Measurements from ENCODE around the gene SUSD6. TPM values are rescaled to one million over a fixed set of nuclear protein-coding genes. Genes with fewer than 3 reads are reported as not detected.
A peak's percentile ranks its signal among the peaks of the same experiment; 100 is the strongest.

The SUSD6 gene
- total and polyA plus RNA-seq, 2 donors (not counting 1 experiment from before 2014, with no cell fraction given) = 62.3 to 97.8 TPM

DNA sequence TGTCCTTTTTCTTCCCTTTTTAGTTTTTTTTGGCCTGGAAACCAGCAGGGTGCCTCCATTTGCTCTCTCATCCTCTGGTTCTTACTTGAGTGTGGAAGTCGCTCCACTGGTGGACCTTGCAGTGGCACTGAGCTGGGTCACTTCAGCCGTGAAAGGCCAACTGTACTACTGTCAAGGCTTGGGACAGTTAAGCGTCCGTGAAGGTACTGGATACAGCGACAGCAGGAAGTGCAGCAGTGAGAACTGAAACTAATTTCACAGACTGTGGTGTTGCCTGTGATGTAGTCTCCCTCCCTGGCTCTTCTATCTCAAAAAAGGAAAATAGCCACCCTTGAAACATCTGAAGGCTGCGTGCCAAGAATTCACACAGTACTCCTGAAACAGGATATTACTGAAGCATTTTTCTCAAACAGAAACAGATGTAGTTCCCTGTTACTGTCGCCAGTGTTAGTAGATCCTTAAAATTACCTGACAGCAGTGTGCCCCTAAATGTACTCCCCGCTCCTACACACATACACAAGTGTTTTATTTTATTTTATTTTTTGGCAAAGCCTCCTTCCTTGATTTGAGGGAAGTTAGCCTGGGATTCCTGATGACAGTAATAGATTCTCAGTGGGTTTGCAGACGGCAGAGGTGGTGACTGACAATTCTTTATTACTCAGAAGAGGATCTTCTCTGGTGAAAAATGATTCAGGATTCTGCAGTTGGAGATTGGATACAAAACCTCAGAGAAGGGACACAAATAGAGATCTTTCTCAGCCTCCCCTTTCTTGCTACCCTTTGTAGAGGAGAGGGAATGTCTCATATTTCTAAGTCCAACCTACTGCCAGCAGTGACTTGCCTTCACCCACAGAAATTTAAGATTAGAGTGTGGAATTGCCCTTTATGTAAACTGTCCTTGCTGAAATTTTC, 4.4 kb downstream of the SUSD6 start:
- ATAC-seq (ENCODE audit: low read depth) (peak; percentile 49), DNase-seq (peak; percentile 87)
- WGBS (ENCODE audit: insufficient coverage) = 0% methylated on average over 7 of the region's 9 CpGs
- TF ChIP-seq EZH2 (IDR thresholded peaks at IDR 0.05; ENCODE audit: borderline replicate concordance, insufficient read depth, low read depth, low read length, poor library complexity, severe bottlenecking) = no peak
- TF ChIP-seq, protein P1, sequence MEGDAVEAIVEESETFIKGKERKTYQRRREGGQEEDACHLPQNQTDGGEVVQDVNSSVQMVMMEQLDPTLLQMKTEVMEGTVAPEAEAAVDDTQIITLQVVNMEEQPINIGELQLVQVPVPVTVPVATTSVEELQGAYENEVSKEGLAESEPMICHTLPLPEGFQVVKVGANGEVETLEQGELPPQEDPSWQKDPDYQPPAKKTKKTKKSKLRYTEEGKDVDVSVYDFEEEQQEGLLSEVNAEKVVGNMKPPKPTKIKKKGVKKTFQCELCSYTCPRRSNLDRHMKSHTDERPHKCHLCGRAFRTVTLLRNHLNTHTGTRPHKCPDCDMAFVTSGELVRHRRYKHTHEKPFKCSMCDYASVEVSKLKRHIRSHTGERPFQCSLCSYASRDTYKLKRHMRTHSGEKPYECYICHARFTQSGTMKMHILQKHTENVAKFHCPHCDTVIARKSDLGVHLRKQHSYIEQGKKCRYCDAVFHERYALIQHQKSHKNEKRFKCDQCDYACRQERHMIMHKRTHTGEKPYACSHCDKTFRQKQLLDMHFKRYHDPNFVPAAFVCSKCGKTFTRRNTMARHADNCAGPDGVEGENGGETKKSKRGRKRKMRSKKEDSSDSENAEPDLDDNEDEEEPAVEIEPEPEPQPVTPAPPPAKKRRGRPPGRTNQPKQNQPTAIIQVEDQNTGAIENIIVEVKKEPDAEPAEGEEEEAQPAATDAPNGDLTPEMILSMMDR (IDR thresholded peaks at IDR 0.05) = peak; percentile 22
- Histone ChIP-seq H3K9me3 (ENCODE audit: control extremely low read depth in 1 of 3, control insufficient read depth in 2 of 3, insufficient read depth in 1 of 3, low read length in 2 of 3) (no peaks in the 10 kb centered on the region), H3K79me2 (ENCODE audit: control insufficient read depth, insufficient read depth, low read length) (peaks cover 67% of the 10 kb centered on the region), H3K27ac (ENCODE audit: low read length in 2 of 2) (peak overlapping the region; percentile 80 to 92), H2AFZ (ENCODE audit: insufficient read depth, low read depth, low read length, poor library complexity, severe bottlenecking) (no peak overlapping the region), H4K20me1 (ENCODE audit: control insufficient read depth, insufficient read depth, low read length, poor library complexity, severe bottlenecking) (peaks cover 68% of the 10 kb centered on the region), H3K4me1 (ENCODE audit: control insufficient read depth in 2 of 2, insufficient read depth in 2 of 2, low read length in 2 of 2) (peaks cover 85 to 88% of the 10 kb centered on the region in 2 donors), H3K4me2 (replicated peaks; ENCODE audit: low read depth, low read length, poor library complexity, severe bottlenecking) (peak overlapping the region; percentile 88), H3K36me3 (replicated peaks in 1 of 2; ENCODE audit: control extremely low read depth in 1 of 2, control insufficient read depth in 1 of 2, extremely low read depth in 1 of 2, insufficient read depth in 2 of 2, low read length in 1 of 2) (no peaks in the 10 kb centered on the region), H3K4me3 (ENCODE audit: control extremely low read depth in 1 of 5, extremely low read depth in 1 of 5, insufficient read depth in 1 of 5, low read depth in 2 of 5, low read length in 4 of 5) (peak overlapping the region; percentile 10 to 41 (median 28)), H3K27me3 (replicated peaks in 1 of 4; ENCODE audit: control extremely low read depth in 1 of 4, control insufficient read depth in 3 of 4, insufficient read depth in 4 of 4, low read length in 3 of 4) (no peaks in the 10 kb centered on the region), H3K9ac (ENCODE audit: low read length) (peak overlapping the region; percentile 43)
- peaks cover 85% of the 10 kb centered on the region for H3K4me1 Mint-ChIP-seq
- no peaks in the 10 kb centered on the region for H3K27me3 Mint-ChIP-seq
- H3K4me3 Mint-ChIP-seq = peak overlapping the region; percentile 98
- ChIA-PET CTCF (interaction anchor here (0.6 to 3.1 kb wide), 10 partner anchors 9 to 151 kb away, joined by 3 to 17 read pairs (median 3); partner anchors contain the start of gene SRSF5), POLR2A (interaction anchor here (0.6 to 2.0 kb wide), 5 partner anchors 9 to 151 kb away, joined by 3 to 7 read pairs (median 4); partner anchors contain the start of gene SRSF5)
- no peaks in the 10 kb centered on the region for H3K9me3 Mint-ChIP-seq (ENCODE audit: insufficient read depth)
- peak overlapping the region; percentile 98 for H3K27ac Mint-ChIP-seq
- intact Hi-C loops (cut with micrococcal nuclease) = loop anchor here (1.0 to 5.0 kb wide), 4 partner anchors 57 to 1918 kb away; partner anchors contain the start of genes RDH11 and SRSF5

Measured in B cell (primary cell).